ENCODE data around the gene OR51D1.

OR51D1 gene

GRCh38 chr11:4644233-4644632 lies 7.0 kb downstream of the OR51D1 start:
- DNase-seq (ENCODE audit: low read depth, low spot score) = no peak

DNA sequence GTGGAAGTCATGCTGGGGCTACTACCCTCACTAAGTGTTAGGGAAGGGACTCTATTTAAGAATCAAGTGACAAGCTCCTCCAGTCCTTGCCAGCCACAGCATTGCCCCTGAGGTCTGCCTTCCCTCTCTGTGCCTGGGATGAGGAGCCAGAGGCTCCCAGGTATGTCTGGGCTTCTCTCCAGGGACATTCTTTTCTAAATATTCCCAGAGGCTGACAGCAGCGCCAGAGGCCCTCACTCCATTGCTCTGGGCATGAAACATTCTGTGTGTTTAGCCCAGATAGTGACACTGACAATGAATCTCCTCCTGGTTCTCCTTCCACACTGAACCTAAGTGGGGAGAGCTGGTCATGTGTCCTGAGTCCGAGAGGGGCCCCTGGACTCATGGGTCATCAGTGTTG lies 8.7 kb downstream of the OR51D1 start:
- DNase-seq (ENCODE audit: low read depth, low spot score) = no peak

DNA sequence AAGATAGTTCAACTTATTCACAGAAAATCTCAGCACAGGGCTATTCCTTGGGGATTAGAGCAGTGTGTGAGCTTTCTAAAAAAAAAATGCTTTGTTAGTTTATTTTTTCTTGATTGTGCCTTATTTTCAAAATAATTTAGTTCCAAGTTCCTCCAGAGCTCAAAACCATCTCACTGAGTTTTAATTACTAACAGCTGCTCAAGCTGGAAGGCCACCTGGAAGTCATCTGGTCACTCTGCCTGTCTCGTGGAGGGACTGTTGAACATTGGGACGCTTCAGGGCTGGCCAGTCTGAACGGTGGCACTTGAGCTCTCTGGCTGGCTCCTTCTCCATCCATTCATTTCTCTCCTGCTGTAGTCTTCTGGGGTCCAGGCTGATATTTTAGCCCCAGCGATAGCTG lies 10.5 kb downstream of the OR51D1 start:
- DNase-seq (ENCODE audit: low read depth, low spot score) = no peak

GRCh38 chr11:4654635-4655369 lies 17.5 kb downstream of the OR51D1 start:
- no peak for DNase-seq (ENCODE audit: low read depth, low spot score)

GRCh38 chr11:4658629-4659445 lies 21.6 kb downstream of the OR51D1 start:
- no peak for DNase-seq (ENCODE audit: low read depth, low spot score)

- no peak for DNase-seq (ENCODE audit: low read depth, low spot score)
Observed at GRCh38 chr11:4662876-4663275, 25.6 kb downstream of the OR51D1 start.

GRCh38 chr11:4664183-4664582 lies 26.9 kb downstream of the OR51D1 start:
- DNase-seq (ENCODE audit: low read depth, low spot score) = no peak

DNA sequence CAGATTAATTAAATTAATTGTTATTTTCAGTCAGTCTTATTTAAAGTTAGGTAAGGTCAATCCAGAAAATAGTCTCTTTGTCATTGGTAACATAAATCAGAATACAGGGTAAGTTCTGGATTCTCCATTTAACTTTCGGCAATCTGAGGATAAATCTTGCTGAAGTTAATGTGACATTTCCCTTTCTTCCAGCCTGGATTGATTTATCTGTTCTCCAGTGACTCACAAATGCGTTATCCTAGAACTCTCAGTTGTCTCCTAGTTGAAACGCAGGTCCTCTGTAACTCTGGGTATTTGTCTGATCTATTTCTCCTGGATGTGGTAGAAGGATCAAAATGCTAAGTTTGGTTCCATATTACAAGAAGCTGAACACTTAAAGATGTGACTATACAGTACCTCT lies 27.5 kb downstream of the OR51D1 start:
- DNase-seq (ENCODE audit: low read depth, low spot score) = no peak

GRCh38 chr11:4665424-4665823 lies 28.1 kb downstream of the OR51D1 start:
- no peak for DNase-seq (ENCODE audit: low read depth, low spot score)

DNA sequence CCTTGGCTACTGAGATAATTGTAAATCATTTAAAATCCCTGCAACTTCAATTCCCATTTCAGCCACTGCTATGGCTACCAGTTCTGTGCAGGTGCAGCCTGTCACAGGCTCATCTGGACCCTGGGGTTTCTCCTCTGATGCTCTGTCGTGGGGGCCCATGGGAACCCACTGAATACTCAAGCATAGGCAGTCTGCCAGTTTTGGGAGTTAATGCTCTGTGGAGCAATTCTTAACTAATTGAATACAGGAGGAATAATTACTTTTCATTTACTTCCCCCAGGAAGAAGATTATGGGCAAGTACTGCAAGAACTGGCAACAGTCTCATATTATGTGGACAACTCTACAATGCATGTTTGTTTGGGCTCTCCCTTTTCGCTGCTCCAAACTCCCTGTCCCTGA lies 34.5 kb downstream of the OR51D1 start:
- no peak for DNase-seq (ENCODE audit: low read depth, low spot score)

DNA sequence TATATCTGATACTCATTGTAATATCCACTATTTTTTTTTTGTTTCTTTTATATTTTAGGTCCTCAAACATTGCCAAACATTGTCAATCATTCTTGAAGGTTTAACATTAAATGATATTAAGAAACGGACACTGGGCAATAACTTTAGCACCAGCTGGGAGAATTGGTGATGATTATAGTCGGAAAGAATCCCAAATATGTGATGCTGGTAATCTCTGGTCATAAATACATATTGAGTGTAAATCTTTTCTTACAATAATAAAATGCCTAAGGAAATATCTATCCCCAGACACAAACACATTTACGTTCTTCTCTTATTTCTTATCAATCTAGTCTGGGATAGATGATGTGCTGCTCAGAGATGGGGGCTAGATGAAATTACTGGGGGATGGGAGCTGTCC lies 35.2 kb downstream of the OR51D1 start:
- no peak for DNase-seq (ENCODE audit: low read depth, low spot score)

DNA sequence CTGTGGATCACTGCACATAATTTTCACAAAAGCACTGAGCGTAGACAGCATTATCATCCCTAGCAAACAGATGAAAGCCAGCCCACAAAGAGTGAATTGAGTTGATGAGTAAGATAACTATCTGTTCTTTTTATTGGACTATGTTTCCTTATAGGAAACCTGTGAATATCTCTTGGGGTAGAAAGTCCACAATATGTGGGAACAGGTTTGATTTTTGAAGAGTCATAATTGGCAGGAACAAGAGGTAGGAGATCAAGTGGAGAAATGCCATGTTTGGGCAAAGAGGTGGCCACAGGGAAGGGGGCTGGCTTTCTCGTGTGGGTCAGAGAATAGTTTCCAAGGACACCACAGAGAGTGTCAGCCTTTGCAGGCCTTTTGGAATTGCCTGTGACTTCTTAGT lies 36.5 kb downstream of the OR51D1 start:
- no peak for DNase-seq (ENCODE audit: low read depth, low spot score)

DNA sequence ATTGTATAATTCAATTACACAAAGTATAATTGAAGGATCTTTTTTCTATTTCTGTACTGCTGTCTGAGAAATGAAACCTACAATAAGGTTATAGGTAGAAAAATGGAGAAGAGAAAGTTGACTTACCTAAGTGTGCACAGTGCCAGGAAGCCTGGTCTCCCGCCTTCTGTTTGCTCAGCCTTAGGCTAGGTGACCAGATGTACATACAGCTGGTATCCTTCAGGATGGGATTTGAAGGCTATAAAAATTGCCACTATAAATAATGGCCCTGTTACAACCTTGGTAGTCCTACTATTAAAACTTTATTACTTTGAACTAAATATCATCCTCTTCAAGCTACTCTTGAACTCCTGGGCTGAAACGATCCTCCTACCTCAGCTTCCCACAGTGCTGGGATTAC lies 40.7 kb downstream of the OR51D1 start:
- no peak for DNase-seq (ENCODE audit: low read depth, low spot score)

DNA sequence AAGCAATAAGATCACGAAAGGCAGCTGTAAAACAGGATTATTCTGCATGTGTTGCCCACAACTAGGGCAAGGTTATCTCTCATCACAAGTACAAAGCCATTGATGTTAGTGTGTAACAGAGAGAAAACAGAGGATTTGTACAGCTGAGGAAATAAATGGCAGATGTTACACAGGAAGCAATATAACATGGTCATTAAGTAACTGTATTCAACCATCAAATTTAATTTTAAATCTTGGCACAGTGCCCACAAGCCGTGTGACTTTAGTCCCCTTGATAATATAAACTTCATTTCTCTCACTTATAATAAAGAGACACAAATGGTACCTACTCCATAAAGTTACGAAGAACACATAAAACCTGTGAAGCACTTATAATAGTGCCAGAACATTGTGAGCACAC lies 43.1 kb downstream of the OR51D1 start:
- DNase-seq (ENCODE audit: low read depth, low spot score) = no peak

- DNase-seq (ENCODE audit: low read depth, low spot score) = no peak
Observed at GRCh38 chr11:4682623-4683419, 45.5 kb downstream of the OR51D1 start.

DNA sequence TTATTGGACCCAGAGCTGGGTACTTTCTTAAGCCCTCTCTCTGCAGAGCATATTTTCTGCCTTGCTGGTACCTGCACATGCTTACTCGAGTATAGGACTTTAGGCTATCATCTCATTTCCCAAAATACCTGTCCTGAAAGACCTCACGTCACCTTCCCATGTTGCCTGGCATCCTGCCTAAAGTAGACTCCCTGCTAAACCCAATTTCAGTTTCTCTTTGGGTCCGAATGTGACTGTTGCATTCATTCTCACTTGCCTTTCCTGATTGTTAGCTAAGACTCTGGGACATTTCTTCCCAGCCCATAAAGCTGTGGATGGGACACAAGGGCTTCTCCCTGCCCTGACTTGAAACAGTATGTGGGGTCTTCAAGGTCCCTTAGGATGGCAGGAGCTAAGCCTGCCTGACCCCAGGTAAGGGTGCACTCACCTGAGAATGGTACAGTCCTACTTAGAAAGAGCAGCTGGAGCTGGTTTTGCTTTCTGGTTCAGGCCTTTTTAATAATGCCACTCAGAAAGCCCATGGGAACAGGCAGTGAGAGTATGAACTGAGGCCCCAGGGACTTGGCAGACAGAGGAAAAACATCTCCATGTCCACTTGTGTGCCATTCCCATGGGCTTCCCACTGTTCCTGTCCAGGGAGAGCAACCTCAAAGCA lies 47.5 kb downstream of the OR51D1 start:
- no peak for DNase-seq (ENCODE audit: low read depth, low spot score)

Measured in iPS DF 19.7 (cell line).